Activated CD8-positive, alpha-beta memory T cell treated with anti-CD3 and anti-CD28 coated beads, Interleukin-2, amount 50 U/mL, for 4 hours (primary cell): ENCODE data around the gene MAGI3.
"Not testable (repeated sequence)": the region's sequence is repeated elsewhere in the genome, so short reads cannot be mapped to it uniquely, and the experiment has no call there.

Source experiments
- DNase-seq: peaks from one replicate; pipeline ENCODE4 v3.0.0-alpha.2; 2020

The MAGI3 gene

DNA sequence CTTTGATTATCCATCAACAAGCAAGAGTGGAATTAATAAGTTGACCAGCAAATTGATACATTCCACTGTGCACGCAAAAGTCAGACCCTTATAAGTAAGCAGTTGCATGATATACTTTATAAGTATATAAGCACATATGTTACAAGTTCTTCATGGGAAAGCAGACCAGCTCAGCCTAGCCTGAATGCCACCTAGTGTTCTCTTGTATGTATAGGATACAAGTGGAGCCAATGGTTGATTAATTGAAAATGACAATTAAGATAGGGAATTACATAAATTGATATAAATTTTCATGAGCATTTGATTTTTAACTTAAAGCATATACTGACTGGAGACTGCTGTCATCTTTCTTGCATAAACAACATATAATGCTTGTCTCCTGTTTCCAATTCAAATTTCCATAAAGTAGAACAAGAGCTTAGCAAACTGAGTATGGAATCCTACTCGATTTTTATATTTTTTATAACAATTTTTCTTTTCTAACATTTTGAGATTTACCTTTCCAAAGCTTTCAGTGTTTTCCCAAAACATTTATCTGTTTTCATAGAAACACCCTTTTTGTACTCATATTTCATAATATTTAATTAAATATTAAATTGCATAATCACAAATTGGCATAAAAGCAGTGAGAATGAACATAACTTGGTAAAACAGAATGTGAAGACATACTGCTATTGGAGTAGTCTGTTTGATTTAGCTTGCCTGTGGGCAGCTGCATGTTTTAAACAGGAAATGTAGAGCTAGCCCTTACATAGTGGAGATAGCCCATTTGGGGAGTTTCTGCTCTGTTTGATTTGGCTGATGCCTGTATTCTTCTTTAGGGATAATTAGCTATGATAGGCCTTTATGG, 62.8 kb downstream of the MAGI3 start:
- DNase-seq = no peak

DNA sequence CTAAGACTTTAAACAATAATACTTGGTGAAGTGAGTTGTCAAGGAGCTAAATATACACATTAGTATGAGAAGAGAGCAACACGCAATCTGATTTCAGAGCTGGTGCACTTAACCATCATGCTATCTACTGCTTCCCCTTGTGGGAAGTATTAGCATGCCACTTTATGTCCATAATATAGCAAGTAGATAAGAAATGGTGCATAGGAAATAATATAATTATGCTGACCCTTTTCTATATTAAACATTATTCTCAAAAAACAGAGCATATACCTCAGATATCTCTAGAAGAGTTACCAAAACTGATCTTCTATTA, 63.4 kb downstream of the MAGI3 start:
- DNase-seq = no peak

DNA sequence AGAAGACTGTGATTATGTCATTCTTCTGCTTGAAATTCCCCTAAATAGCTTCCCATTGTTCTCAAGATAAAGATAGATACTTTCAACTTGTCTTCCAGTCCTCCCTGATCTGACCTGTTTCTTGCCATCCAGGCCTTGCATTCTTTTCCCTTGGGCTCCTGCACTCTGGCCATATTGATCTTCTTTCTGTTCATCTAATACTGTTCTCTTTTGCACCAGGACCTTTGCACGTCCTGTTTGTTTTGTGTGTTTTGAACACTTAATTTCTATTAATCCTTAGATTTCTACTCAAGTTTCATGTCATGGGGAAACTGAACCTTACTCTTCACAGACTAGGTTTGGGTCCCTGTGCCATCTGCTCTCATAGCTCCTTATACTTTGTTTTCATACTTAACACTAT, 65.1 kb downstream of the MAGI3 start:
- DNase-seq = no peak

DNA sequence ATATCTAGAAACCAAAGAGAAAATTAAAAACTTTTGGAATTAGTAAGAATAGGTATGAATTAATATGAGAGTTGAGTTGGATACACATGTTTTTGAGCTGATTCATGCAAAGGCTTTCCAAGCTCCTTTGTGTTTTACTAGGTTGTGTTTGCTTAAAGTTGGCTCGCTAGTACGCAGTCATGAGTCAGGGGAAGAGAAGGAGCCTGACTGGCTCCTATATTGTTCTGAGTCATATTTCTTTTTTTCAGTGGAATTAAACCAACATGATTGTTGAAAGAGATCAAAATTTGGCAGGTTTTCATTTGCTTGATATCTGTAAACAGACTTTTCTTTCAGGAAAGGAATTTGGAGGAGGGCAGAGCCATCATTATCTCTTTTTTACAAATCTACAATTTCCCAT, 66.7 kb downstream of the MAGI3 start:
- DNase-seq = no peak

DNA sequence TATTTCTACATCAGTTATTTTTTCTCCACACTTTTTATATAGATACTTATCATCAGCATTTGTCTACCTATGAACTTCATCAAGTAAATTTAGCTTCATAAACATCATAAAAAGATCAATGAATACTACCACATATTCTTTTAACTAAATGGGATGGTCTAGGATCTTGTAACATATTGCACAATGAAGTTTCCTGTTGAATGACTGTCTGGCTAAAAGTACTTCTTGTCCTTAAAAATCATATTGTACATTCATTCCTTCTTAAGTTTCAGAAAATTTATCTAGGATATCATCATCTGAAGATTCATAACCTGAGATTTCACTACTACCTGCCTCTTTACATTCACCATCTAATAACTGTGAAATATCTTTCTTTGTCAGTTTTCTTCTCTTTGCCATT, 69.0 kb downstream of the MAGI3 start:
- no peak for DNase-seq

DNA sequence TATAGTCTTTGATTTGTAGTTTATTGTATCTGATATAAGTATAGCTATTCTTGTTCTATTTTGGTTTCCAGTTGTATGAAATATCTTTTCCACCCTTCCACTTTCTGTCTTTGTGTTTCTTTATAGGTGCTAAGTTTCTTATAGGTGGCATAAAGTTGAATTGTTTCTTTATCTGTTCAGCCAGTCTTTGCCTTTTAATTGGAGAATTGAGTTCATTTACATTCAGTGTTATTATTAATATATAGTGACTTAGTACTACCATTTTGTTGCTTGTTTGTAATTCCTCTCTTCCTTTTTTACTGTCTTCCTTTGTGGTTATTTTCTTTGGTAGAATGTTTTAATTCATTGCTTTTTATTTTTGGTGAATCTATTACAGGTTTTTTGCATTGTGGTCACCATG, 77.7 kb downstream of the MAGI3 start:
- DNase-seq = no peak

DNA sequence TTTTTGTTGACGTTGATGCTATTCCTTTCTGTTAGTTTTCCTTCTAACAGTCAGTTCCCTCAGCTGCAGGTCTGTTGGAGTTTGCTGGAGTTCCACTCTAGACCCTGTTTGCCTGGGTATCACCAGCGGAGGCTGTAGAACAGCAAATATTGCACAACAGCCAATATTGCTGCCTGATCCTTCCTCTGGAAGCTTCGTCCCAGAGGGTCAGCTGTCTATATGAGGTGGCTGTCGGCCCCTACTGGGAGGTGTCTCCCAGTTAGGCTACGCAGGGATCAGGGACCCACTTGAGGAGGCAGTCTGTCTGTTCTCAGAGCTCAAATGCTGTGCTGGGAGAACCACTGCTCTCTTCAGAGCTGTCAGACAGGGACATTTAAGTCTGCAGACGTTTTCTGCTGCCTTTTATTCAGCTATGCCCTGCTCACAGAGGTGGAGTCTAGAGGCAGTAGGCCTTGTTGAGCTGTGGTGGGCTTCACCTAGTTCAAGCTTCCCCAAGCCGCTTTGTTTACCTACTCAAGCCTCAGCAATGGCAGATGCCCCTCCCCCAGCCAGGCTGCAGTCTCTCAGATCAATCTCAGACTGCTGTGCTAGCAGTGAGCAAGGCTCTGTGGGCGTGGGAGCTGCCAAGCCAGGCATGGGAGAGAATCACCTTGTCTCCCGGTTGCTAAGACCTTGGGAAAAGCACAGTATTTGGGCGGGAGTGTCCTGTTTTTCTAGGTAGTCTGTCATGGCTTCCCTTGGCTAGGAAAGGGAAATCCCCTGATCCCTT, 88.3 kb downstream of the MAGI3 start:
- DNase-seq = not testable (repeated sequence)

DNA sequence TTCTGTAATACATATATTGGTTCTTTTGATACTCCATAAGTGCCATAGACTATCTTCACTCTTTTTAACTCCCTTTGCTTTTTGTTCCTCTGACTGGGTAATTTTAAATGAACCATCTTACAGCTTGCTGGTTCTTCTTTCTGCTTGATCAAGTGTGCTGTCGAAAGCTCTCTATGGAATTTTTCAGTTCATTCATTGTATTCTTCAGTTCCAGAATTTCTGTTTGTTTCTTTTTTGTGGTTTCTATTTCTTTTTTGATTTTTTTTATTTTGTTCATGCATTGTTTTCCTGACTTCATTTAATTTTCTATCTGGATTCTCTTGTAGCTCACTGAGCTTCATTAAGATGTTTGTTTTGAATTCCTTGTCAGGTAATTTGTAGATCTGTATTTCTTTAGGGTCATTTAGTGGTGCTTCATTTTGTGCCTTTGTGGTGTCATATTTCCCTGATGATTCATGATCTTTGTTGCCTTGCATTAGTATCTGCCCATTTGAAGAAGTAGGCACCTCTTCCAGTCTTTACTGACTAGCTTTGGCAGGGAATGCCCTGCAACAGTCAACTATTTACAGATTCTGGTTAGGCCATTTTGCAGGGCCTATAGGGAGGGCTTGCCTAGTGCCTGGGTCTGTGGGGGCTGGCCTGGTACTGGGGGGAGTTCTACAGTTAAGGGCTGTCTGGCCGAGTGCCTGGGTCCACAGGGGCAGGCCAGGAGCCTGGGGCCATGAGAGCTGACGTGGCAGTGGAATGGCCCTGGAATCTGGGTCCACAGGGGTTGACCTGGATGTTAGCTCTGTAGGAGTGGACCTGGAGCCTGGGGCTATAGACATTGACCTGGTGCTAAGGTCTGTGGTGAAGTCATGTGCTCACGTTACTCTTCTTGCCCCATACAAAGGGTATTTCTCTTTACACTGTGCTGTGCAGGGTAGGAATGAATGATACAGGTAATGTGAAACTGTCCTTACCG, 89.7 kb downstream of the MAGI3 start:
- DNase-seq = no peak

DNA sequence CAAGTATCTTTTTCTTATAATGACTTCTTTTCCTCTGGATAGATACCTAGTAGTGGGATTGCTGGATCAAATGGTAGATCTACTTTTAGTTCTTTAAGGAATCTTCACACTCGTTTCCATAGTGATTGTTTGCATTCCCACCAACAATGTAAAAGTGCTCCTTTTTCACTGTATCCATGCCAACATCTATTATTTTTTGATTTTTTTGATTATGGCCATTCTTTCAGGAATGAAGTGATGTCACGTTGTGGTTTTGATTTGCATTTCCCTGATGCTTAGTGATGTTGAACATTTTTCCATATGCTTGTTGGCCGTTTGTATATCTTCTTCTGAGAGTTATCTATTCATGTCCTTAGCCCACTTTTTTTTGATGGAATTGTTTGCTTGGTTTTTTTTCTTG, 94.8 kb downstream of the MAGI3 start:
- not testable (repeated sequence) for DNase-seq

DNA sequence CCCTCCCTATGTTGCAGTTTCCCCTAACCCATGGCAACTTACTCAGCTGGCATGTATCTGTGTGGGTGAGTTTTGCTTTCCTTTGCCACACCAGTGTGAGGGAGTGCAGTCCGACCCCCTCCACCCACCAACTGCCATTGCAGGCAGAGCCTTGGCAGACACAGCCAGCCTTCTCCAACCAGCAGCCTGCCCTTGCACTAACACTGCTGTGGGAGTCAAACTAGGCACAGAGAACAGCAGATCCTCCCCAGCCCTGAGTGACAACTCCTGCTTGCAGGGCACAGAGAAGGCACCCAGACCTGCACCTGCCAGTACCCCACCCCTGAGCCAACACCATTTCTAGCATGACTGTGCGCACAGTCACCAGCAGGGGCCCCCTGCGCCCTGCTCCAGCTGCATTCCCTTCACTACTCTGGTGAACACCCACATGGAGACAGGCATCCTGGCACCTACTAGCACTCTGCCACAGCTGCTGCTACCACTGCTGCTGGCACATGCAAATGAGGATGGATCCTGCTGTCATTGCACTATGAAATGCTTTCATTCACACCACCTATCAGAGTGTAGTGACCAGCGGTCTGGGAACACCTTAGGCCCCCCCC, 98.4 kb downstream of the MAGI3 start:
- DNase-seq = no peak

DNA sequence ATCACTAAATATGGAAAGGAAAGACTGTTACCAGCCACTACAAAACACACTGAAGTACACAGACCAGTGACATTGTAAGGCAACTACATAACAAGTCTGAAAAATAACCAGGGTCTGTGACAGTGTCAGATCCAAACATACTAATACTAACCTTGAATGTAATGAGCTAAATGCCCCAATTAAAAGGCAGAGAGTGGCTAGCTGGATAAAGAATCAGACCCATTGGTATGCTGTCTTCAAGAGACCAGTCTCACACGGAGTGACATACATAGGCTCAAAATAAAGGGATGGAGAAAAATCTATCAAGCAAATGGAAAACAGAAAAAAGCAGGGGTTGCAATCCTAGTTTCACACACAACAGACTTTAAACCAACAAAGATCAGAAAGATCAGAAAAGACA, 100.1 kb downstream of the MAGI3 start:
- no peak for DNase-seq

DNA sequence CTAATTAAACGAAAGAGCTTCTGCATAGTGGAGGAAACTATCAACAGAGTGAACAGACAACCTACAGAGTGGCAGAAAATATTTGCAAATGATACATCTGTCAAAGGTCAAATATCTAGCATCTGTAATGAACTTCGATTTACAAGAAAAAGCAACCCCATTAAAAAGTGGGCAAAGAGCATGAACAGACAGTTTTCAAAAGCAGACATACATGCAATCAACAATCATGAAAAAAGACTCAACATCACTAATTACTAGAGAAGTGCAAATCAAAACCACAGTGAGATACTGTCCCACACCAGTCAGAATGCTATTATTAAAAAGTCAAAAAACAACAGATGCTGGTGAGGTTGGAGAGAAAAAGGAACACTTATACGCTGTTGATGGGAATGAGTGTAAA, 103.2 kb downstream of the MAGI3 start:
- no peak for DNase-seq

DNA sequence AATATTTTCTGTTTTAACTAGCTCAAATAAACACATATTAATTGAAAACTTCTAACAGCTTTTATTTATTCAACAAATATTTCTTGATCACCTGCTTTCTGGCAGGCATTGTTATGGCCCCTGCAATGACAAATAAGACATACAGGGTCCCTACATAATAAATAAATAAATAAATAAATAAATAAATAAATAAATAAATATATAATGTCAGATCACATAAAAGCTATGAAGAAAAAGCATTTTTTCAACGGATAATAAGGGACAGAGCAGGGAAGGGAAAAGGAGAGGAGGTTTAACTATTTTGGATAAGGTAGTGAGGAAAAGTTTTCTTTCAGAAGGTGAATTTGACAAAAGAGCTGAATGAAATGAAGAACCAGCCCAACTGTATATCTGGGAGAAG, 115.0 kb downstream of the MAGI3 start:
- no peak for DNase-seq

DNA sequence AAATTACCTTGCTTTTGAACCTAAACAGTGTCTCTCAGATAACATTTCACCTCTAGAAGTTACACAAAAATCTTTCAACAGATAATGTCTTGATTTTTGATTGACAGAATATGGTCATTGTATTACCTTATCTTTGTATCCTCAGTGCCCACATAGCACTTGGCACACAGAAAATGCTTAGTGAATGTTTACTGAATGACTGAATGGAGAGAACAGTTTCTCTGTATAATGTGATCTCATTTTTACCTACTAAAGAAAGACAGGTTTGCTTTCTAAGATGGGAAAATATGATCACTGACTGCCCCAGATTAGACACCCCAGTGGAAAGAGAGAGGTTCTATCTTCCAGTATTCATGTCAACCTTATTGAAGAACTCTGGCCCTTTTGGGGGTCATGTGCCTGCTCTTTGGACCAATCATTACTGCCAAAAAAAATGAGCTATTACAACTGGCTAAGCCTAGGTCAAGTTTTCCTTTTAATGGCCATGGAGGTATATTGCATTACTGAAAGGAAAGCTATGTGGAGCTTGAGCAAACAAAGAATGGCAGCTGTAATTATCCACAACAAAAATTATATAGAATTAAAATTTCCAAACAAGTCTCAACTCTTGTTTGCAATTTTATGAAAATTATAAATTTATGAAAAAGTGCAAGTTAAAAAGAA, 117.4 kb downstream of the MAGI3 start:
- DNase-seq = no peak

DNA sequence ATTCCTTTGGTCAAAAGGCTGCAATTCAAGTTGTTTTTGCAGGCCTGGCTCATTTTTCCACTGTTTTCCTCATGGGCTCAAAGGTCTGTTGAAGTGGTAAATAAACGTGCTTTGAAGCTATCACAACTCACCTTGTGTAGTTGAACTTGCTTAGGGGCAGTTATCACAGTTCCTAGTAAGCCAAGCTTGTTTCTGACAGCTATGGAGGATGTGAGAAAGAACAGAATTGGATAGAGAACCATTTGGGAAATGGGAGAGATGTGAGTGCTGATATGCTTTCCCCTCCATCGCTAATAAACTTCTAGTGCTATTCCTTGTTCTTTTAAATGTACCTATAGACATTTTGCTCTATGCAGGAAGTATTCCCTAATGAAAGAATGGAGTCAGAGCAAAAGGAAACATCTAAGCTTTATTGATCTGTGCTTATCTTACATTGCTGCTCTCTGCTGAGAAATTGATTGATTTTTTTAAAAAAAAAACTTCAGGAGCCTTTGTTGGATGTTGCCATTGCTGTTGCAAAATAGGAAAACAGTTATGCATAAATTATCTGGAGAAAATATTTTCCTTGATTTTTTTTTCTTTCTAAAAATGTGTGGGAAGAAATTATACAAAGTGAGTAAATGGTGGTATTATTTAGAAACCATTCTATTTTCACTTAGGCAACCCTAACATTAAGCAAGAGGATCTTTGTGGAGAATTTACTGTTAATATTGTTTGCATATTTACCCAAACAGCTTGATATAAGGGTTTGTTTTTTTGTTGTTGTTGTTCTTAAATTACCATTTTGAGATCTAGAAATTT, 118.2 kb downstream of the MAGI3 start:
- DNase-seq = no peak

DNA sequence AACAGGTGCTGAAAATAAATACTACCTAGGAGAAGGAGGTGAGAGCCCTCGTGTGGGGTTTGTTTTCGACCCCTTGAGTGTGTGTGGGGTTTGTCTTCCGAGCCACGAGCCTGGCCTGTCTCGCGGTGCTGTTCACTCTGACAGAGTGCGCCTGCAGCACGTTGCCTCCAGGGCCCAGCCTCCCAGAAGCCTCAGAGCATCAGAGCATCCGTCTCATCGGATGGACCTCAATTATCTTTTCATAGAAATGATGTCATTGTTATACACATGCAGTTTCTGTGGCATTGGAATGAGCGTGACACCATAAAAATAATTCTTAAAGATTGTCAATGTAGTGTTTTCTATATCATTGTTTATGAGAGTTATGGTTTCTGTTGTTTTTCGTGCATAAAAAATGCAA, 119.5 kb downstream of the MAGI3 start:
- not testable (repeated sequence) for DNase-seq

DNA sequence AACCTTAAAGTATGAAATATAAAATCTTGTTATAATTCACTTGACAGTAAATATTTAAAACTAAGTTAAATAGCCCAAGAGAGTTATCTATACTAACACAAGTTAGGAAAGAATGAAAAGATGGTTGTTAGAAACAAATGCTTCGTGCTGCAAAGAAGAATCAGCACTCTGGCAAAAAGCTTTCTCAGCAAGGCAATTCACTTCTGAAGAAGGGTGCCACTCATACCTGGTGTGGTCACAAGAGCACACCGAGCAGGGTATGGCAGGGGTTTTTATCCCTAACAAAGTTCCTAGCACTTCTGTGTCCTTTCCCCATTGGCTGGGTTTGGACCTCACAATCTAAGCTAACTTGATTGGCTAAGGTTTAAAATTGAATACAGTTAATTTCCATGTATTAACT, 121.0 kb downstream of the MAGI3 start:
- no peak for DNase-seq

DNA sequence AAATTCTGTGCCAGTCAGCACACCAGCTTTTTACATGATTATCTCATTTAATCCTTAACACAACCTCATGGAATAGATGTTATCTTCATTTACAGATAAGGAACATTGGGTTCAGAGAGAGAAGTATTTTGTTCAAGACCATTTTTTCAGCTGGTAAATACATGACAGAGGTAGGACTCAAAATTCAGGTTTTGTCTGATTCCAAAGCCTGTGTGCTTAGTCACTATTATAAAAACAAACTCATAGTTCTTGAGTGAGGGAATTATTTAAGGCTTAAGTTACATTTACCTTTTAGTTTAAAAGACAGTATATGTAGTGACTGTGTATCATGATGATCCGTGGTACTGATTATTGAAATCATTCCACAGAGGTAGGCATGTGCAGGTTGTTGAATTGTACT, 125.2 kb downstream of the MAGI3 start:
- DNase-seq = no peak

DNA sequence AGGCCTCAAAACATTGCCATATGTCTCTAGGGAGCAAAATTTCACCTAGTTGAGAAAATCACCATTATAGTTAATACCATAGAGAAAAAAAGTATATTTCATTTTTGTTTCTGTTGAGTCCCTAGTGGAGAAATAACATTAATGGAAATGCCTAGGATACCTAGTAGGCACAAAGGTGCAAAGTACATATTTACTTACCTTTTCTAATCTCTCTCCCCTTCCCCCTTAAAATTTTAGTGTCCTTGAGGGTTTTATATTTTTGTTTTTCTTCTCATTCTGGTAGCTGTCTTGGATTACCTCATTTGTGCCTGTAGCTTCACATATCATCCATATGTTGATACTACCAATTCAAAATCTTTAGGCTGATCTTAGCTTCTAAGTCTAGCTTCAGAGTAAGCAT, 127.0 kb downstream of the MAGI3 start:
- no peak for DNase-seq

DNA sequence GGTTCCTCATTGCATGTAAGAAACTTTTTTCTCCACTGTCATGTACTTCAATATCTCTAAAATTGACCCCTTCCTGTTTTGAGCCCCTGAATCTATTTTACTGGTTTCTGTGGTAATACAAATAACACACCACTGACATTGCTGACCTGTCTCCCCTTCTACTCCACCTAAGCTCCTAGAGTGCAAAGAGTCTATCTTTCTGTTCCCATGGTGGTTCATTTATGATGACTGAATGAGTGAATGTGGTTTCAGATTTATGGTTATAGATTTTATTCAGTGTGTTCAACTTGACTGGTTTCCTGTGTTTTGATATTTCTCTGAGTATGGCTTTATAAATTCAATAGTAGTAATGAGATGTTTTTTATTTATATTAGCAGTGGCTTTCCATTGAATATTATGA, 127.7 kb downstream of the MAGI3 start:
- no peak for DNase-seq

DNA sequence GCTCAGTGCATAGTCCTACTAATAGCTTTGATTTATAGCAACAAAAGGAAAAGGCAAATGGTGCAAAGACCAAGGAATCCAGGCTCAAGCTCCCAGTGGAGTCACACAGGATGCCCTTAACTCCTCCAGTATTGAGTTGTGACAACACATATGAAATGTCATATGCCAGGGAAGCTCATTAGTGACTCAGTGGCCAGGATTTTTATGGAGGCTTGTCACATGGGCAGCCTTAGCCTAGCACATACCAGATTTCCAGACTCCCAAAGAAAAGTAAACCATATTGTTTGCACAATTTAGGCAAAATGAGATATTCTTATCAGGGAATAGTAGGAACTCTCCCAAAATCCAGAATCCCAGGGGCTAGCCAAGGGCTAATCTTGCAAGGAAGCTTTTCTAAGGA, 129.2 kb downstream of the MAGI3 start:
- no peak for DNase-seq

DNA sequence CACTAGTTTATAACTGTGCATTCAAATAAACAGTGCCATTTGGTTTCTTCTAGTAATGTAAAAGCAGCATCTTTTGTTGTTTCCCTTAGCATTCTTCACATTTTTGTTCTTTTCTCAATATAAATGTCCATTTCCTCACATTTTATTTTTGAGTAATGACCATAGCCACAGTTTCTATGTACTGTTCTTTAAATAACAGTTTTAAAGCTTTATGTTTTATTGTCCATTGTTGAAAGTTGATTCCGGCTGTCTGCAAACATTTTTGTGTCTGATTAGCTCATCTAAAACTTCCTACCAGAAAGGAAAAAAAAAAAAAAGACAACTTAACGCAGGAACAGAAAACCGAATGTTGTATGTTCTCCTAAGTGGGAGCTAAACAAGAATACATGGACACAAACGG, 139.7 kb downstream of the MAGI3 start:
- no peak for DNase-seq
